ENCODE measurements around the gene CTNND2.

CTNND2 gene

GRCh38 chr5:11770310-11770709 is 133.9 kb downstream of the CTNND2 start:
- no peak for DNase-seq (ENCODE audit: low spot score)

- DNase-seq (ENCODE audit: low spot score): no peak
Observed at GRCh38 chr5:11760934-11761603, 143.2 kb downstream of the CTNND2 start.

- no peak for DNase-seq (ENCODE audit: low spot score)
Observed at GRCh38 chr5:11758321-11758720, 145.9 kb downstream of the CTNND2 start.

GRCh38 chr5:11757661-11758060 is 146.6 kb downstream of the CTNND2 start:
- no peak for DNase-seq (ENCODE audit: low spot score)

DNA sequence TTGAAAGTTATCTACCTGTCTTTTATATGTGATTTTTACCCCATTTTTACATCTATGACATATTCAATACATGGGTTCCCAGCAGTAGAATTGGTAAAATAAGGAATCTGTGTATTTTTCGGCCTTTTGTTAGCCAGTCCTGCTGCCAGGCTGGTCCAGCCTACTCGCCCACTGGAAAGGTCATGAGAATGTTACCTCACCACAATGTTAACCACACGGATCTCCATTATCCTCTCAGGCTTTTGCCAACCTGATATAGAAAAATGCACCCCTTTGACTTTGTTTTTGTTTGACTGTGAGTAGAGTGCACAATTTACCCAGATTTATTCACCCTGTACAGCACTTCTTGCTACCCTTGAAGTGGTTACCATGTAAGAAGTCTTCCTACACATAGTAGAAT is 167.2 kb downstream of the CTNND2 start:
- DNase-seq (ENCODE audit: low spot score): no peak

GRCh38 chr5:11734369-11734768 is 169.9 kb downstream of the CTNND2 start:
- DNase-seq (ENCODE audit: low spot score): no peak

- DNase-seq (ENCODE audit: low spot score): no peak
Observed at GRCh38 chr5:11733840-11734192, 170.4 kb downstream of the CTNND2 start.

- DNase-seq (ENCODE audit: low spot score): no peak
Observed at GRCh38 chr5:11733185-11733839, 170.9 kb downstream of the CTNND2 start.

- no peak for DNase-seq (ENCODE audit: low spot score)
Observed at GRCh38 chr5:11724940-11725339, 179.3 kb downstream of the CTNND2 start.

DNA sequence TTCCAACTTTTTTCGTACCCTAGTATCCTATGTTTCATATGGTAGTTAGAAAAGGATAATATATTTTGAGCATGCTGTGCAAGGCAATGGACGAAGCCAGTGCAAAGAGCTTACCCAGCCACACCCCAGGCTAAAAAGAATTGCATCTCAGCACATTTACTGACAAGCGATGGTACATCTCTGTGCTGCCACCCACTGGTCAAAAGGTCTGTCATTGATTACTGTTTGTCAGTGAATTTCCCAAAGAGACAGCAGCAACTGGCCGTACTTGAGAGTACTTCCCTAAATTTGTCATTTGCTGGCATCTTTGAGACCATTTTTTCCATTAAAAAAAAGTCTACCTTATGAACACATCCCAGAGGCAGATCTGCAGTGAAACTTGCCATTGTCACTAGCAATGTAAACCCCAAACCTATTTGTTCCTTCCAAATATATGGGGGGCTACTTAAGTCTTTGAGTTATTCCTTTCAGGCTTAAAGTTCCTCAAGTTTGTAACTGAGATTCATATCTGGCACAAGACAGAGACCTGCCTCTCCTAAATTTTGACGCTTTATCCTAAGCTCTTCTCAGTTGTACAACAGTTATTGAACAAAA is 184.3 kb downstream of the CTNND2 start:
- no peak for DNase-seq (ENCODE audit: low spot score)

DNA sequence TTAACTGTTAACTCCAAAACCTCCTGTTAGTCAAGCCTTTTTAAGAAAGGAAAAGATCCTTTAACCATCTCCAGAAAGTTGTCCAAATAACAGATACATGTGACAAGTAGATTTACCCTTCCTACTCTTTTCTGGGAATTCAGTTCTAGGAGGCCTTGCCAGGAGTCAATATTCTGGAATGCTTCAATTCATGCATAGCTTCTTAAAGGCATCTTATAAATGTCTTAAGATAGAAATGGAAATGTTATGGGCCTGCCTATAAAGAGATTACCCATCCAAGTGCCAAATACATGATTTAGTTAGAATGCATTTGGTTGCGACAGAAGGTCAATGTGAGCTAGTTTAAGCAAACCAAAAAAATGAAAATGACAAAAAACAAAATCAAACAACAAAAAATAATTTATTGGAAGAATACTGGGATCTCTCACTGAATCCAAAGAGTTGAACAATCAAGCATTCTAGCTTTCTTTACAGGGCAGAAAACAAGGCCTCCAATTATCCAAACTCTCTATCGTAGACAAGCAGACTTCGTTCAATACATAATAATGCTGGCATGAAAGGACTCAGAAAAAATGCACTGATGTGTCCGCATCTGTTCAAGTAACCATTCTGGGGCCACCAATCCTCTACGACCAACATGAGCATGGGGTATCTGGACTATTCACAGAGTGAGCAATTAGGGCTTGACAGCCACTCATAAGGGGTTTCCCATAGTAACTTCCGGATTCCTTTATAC is 188.6 kb downstream of the CTNND2 start:
- no peak for DNase-seq (ENCODE audit: low spot score)

DNA sequence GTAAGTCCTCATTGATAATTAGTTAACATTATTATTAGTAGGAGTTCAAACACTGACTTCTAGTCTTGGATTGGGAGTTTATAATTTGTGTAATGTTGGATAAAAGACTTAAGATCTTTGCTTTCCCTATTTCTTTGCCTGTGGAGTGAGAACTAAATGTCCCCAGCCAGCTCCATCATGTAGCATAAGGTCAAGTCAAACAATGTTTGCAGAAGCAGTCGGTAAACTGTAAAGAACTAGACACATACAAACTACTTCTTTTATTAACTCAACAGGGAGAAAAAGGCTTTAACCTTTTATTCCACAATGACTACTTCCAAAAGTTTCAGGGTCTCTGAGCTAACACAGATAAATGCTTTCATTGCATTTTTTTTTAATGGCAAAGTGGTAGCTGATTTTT is 192.3 kb downstream of the CTNND2 start:
- DNase-seq (ENCODE audit: low spot score): no peak

DNA sequence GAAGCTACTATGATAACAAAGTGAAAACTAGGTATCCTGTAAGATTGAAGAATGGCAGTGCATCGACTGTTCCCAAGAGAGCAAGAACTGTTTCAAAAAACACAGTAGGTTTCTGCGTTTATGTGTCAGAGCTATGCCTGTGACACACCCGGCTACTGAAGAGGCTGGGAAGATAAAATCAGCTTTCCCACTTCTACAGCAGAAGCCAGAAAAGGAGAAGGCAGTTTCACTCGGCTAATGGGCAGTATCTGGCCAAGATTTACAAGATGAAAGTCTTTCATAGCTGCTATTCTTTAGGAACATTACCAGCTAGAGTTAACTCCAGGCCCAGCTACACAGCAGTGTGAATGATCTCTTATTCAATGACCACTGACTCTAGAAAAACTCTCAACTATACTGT is 195.2 kb downstream of the CTNND2 start:
- DNase-seq (ENCODE audit: low spot score): no peak

GRCh38 chr5:11704916-11705315 is 199.3 kb downstream of the CTNND2 start:
- no peak for DNase-seq (ENCODE audit: low spot score)

DNA sequence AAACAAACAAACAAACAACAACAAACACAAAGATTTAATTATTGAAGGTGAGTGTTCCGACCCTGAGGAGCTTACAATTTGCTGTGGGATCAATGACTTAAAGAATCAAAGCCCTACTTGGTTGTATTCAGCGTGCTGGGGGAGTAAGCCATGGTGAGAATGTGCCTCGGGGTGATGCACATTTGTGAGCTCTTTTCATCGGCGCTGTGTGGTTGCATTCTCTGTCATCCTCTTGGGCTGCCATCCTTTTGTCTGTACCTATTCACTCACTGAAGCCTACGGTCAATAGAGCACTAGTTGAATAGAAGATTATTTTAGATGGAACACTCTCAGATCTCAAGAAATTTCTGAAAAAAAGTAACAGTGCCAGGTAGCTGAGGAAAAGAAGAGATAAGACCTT is 203.9 kb downstream of the CTNND2 start:
- DNase-seq (ENCODE audit: low spot score): no peak

DNA sequence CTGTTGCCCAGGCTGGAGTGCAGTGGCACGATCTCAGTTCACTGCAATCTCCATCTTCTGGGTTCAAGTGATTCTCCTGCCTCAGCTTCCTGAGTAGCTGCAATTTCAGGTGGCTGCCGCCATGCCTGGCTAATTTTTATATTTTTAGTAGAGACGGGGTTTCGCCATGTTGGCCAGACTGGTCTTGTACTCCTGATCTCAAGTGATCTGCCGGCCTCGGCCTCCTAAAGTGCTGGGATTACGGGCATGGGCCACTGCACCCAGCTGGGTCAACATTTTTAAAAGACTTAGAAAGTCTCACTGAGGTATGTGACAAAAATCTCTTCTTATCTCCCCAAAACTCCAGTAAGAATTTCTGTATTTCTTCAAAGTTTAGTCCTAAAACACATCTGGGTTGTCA is 211.6 kb downstream of the CTNND2 start:
- no peak for DNase-seq (ENCODE audit: low spot score)

DNA sequence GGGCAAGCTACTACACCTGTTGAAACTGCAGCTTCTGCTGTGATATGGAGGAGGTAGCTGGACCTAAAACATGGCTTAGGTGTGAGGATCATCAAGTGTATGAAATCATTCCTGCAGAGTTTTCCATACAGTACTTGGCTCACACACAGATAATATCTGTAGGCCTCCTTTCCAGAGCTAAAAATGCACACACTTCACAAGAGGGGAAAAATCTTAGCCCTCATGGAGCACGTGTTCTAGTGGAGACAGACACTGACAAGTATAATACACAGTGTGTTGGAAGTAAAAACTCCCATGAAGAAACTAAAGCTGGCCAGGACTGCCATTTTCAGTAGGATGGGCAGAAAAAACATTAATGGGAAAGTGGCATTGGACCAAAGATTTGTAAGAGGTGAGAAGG is 216.7 kb downstream of the CTNND2 start:
- DNase-seq (ENCODE audit: low spot score): no peak

GRCh38 chr5:11684607-11685006 is 219.6 kb downstream of the CTNND2 start:
- no peak for DNase-seq (ENCODE audit: low spot score)

- DNase-seq (ENCODE audit: low spot score): no peak
Observed at GRCh38 chr5:11683666-11684065, 220.6 kb downstream of the CTNND2 start.

- DNase-seq (ENCODE audit: low spot score): no peak
Observed at GRCh38 chr5:11681796-11682195, 222.4 kb downstream of the CTNND2 start.

GRCh38 chr5:11679676-11680075 is 224.6 kb downstream of the CTNND2 start:
- no peak for DNase-seq (ENCODE audit: low spot score)

DNA sequence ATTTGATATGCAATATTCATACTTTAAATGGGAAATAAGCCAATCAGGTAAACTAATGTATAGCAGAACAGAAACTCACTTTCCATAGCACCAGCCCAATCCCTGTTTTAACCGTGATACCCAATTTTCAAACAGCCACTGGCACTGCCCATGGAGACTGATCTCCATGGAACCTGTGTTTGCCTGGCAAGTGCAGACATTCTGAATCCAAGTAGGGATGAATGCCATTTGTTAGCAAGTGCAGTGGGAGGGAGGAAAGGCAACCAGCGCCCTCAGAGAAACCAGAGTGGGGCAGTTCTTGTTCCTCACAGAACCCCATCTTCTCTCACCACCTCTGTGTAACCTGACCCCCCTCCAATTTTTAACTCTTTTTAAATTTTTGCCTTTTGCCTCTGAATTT is 229.1 kb downstream of the CTNND2 start:
- no peak for DNase-seq (ENCODE audit: low spot score)

Data from left forelimb (tissue), 1 donor.